DND-41 (cell line): ENCODE data around the gene MNT.
A peak's percentile ranks its signal among the peaks of the same experiment; 100 is the strongest.

Source experiments
- ATAC-seq: fragments of 200-7000 bp; cut with Tn5 transposase; 3 replicates; pipeline ENCODE4 v1.9.1; 2021; ENCODE audit warnings: low read depth; ENCODE audit not compliant: insufficient read depth
- DNase-seq: peaks from one replicate; pipeline ENCODE4 v3.0.0-alpha.2; 2020
- H2AFZ ChIP-seq: 2 replicates; pipeline ENCODE4 v1.6.0; 2012; ENCODE audit warnings: low read depth, low read length
- H3K27ac ChIP-seq: 2 replicates; pipeline ENCODE4 v1.5.1; 2012; ENCODE audit warnings: low read length, inconsistent platforms
- H3K27me3 ChIP-seq: fragments of 200-600 bp; sonication (generic); 2 replicates; pipeline ENCODE4 v1.6.0; 2012; ENCODE audit warnings: low read length, mild to moderate bottlenecking, inconsistent platforms; ENCODE audit not compliant: insufficient read depth, poor library complexity
- H3K36me3 ChIP-seq: 2 replicates; pipeline ENCODE4 v1.5.1; 2012; ENCODE audit warnings: low read length, inconsistent platforms; ENCODE audit not compliant: insufficient read depth
- H3K4me1 ChIP-seq: 2 replicates; pipeline ENCODE4 v1.5.1; 2012; ENCODE audit warnings: mild to moderate bottlenecking, low read length; ENCODE audit not compliant: insufficient read depth
- H3K4me2 ChIP-seq: 2 replicates; pipeline ENCODE4 v1.6.0; 2012; ENCODE audit warnings: mild to moderate bottlenecking, moderate library complexity, low read length, inconsistent platforms; ENCODE audit not compliant: insufficient read depth
- H3K4me3 ChIP-seq, 2 experiments: fragments of 200-600 bp in 1 of 2; shearing (Covaris generic) in 1 of 2; 2 replicates each; pipeline ENCODE4 v1.5.1; 2012 to 2016; ENCODE audit warnings: inconsistent platforms in 2 of 2, low read length in 2 of 2, mild to moderate bottlenecking in 2 of 2, low read depth in 1 of 2, moderate library complexity in 1 of 2
- H3K79me2 ChIP-seq: 2 replicates; pipeline ENCODE4 v1.6.0; 2012; ENCODE audit warnings: low read length, inconsistent platforms; ENCODE audit not compliant: insufficient read depth
- H3K9ac ChIP-seq: 2 replicates; pipeline ENCODE4 v1.6.0; 2012; ENCODE audit warnings: low read depth, mild to moderate bottlenecking, inconsistent platforms, low read length, moderate library complexity
- H3K9me3 ChIP-seq: 2 replicates; pipeline ENCODE4 v1.5.1; 2012; ENCODE audit warnings: low read length, moderate library complexity, mild to moderate bottlenecking, inconsistent platforms; ENCODE audit not compliant: insufficient read depth, severe bottlenecking
- H4K20me1 ChIP-seq: 2 replicates; pipeline ENCODE4 v1.6.0; 2012; ENCODE audit warnings: low read length; ENCODE audit not compliant: insufficient read depth
- CTCF ChIP-seq: IDR thresholded peaks from 2 replicates; pipeline ENCODE4 v1.5.1; 2012; ENCODE audit warnings: borderline replicate concordance, low read length, moderate library complexity, mild to moderate bottlenecking; ENCODE audit not compliant: poor library complexity, severe bottlenecking; ENCODE audit errors: extremely low read depth
- EZH2 ChIP-seq: IDR thresholded peaks from 3 replicates; pipeline ENCODE4 v1.6.1; 2012; ENCODE audit warnings: borderline replicate concordance, low read depth, mild to moderate bottlenecking, moderate library complexity, low read length, inconsistent platforms; ENCODE audit not compliant: severe bottlenecking

The MNT gene

GRCh38 chr17:2396568-2397246 lies 4.2 kb downstream of the MNT start:
- Histone ChIP-seq H3K4me1 (peaks cover 44% of the 10 kb centered on the region), H3K4me2 (no peak overlapping the region), H4K20me1 (peaks cover 50% of the 10 kb centered on the region), H3K27ac (no peak overlapping the region), H3K4me3 (no peak overlapping the region), H3K79me2 (peaks cover 57% of the 10 kb centered on the region), H3K36me3 (no peaks in the 10 kb centered on the region; the same call in 1 of the 2 replicates), H3K9ac (no peak overlapping the region), H3K27me3 (no peaks in the 10 kb centered on the region), H2AFZ (no peak overlapping the region), H3K9me3 (no peaks in the 10 kb centered on the region)
- DNase-seq = peak; percentile 74
- ATAC-seq = no peak
- no peak for TF ChIP-seq EZH2
- no peak for TF ChIP-seq CTCF

GRCh38 chr17:2396192-2396567 lies 4.7 kb downstream of the MNT start:
- H4K20me1 ChIP-seq = peaks cover 55% of the 10 kb centered on the region
- peaks cover 4% of the 10 kb centered on the region; the same call in 1 of the 2 replicates for H3K36me3 ChIP-seq
- no peak overlapping the region for H3K4me2 ChIP-seq
- H3K27me3 ChIP-seq = no peaks in the 10 kb centered on the region
- no peak overlapping the region for H3K27ac ChIP-seq
- TF ChIP-seq EZH2 (no peak), CTCF (no peak)
- DNase-seq (no peak), ATAC-seq (no peak)
- peaks cover 62% of the 10 kb centered on the region for H3K79me2 ChIP-seq
- peaks cover 46% of the 10 kb centered on the region for H3K4me1 ChIP-seq
- no peak overlapping the region for H2AFZ ChIP-seq
- no peak overlapping the region for H3K9ac ChIP-seq
- no peak overlapping the region for H3K4me3 ChIP-seq
- no peaks in the 10 kb centered on the region for H3K9me3 ChIP-seq

GRCh38 chr17:2395258-2396181 lies 5.3 kb downstream of the MNT start:
- no peak overlapping the region for H2AFZ ChIP-seq
- no peaks in the 10 kb centered on the region for H3K27me3 ChIP-seq
- H3K79me2 ChIP-seq = peaks cover 65% of the 10 kb centered on the region
- no peak overlapping the region for H3K27ac ChIP-seq
- peaks cover 45% of the 10 kb centered on the region for H3K4me1 ChIP-seq
- H4K20me1 ChIP-seq = peaks cover 60% of the 10 kb centered on the region
- H3K9me3 ChIP-seq = no peaks in the 10 kb centered on the region
- no peak for TF ChIP-seq EZH2
- no peak for TF ChIP-seq CTCF
- peaks cover 4% of the 10 kb centered on the region; the same call in 1 of the 2 replicates for H3K36me3 ChIP-seq
- DNase-seq (no peak), ATAC-seq (no peak)
- no peak overlapping the region for H3K4me3 ChIP-seq
- no peak overlapping the region for H3K4me2 ChIP-seq
- H3K9ac ChIP-seq = no peak overlapping the region
